ENCODE results near the gene CACHD1. TPM values are rescaled to one million over a fixed set of nuclear protein-coding genes. Genes with fewer than 3 reads are reported as not detected.

The CACHD1 gene
- total and polyA plus RNA-seq, 2 donors from 2014 or later, result 3.9 to 8.2 TPM

DNA sequence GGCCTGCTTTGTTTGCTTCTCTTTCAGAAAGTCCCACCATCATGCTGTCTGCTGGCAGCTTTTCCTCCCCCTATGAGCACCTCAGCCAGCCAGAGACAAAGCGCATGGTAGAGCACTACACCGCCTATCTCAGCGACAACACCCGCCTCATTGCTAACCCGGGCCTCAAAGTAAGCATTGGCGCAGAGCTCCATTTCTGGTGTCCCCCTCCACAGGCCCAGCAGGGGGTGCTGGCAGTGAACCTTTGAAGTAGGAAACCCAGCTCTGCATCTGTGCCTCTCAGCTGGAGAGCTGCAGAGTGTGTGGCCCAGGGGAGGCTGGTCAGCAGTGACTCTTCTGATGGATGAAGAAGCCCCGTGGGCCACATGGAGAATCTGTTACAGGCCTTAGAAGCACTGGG, 193.7 kb downstream of the CACHD1 start:
- peaks cover 3 to 8% (median 4%) of the 10 kb centered on the region in 3 donors for H3K36me3 ChIP-seq (ENCODE audit: control insufficient read depth in 2 of 3, insufficient read depth in 3 of 3, low read length in 3 of 3)

DNA sequence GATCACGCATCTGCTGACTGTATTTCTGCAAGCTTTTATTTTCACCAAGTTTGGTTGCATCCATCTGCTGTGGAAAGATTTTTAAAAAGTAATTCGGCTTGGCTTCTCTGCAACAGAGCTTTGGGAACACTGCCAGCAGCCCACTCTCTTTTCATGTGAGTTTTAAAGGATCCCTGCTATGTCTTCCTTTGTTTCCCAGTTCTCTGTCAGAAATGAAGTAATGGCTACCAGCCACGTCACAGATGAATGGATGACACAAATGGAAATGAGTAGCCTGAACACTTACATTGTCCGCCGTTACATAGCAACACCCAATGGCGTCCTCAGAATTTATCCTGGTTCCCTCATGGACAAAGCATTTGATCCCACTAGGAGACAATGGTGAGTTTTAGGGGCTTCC, 194.4 kb downstream of the CACHD1 start:
- H3K36me3 ChIP-seq (ENCODE audit: control insufficient read depth in 2 of 3, insufficient read depth in 3 of 3, low read length in 3 of 3), result peaks cover 3 to 6% (median 4%) of the 10 kb centered on the region in 3 donors
- no peak overlapping the region for H3K4me3 ChIP-seq (ENCODE audit: low read length in 3 of 3)
- H3K9ac ChIP-seq (ENCODE audit: low read length in 3 of 3), result no peak overlapping the region
- no peaks in the 10 kb centered on the region for H3K4me1 ChIP-seq (ENCODE audit: control insufficient read depth in 2 of 3, insufficient read depth in 2 of 3, low read depth in 1 of 3, low read length in 3 of 3)
- TF ChIP-seq, protein P1, sequence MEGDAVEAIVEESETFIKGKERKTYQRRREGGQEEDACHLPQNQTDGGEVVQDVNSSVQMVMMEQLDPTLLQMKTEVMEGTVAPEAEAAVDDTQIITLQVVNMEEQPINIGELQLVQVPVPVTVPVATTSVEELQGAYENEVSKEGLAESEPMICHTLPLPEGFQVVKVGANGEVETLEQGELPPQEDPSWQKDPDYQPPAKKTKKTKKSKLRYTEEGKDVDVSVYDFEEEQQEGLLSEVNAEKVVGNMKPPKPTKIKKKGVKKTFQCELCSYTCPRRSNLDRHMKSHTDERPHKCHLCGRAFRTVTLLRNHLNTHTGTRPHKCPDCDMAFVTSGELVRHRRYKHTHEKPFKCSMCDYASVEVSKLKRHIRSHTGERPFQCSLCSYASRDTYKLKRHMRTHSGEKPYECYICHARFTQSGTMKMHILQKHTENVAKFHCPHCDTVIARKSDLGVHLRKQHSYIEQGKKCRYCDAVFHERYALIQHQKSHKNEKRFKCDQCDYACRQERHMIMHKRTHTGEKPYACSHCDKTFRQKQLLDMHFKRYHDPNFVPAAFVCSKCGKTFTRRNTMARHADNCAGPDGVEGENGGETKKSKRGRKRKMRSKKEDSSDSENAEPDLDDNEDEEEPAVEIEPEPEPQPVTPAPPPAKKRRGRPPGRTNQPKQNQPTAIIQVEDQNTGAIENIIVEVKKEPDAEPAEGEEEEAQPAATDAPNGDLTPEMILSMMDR (IDR thresholded peaks at IDR 0.05; ENCODE audit: borderline replicate concordance, extremely low read depth, insufficient read depth), result no peak
- no peak for FAIRE-seq
- DNase-seq, result peak in 1 of 5 donors; percentile 20
- intact Hi-C loops (cut with DNase I), result no loop called here
- no peak overlapping the region for H3K27ac ChIP-seq (ENCODE audit: low read depth in 2 of 2, low read length in 2 of 2)
- no peaks in the 10 kb centered on the region for H3K27me3 ChIP-seq (ENCODE audit: control insufficient read depth, insufficient read depth, low read length)
- H3K9me3 ChIP-seq (ENCODE audit: control insufficient read depth in 2 of 3, insufficient read depth in 1 of 3, low read length in 3 of 3), result no peaks in the 10 kb centered on the region

More for the DNA sequence above, 193.7 kb downstream of the CACHD1 start:
- intact Hi-C loops (cut with DNase I), result no loop called here
- no peaks in the 10 kb centered on the region for H3K27me3 ChIP-seq (ENCODE audit: control insufficient read depth, insufficient read depth, low read length)
- TF ChIP-seq, protein P1 (IDR thresholded peaks at IDR 0.05; ENCODE audit: borderline replicate concordance, extremely low read depth, insufficient read depth), result no peak
- no peaks in the 10 kb centered on the region for H3K4me1 ChIP-seq (ENCODE audit: control insufficient read depth in 2 of 3, insufficient read depth in 2 of 3, low read depth in 1 of 3, low read length in 3 of 3)
- H3K27ac ChIP-seq (ENCODE audit: low read depth in 2 of 2, low read length in 2 of 2), result no peak overlapping the region
- no peak overlapping the region for H3K9ac ChIP-seq (ENCODE audit: low read length in 3 of 3)
- FAIRE-seq (no peak), DNase-seq (peak in 2 of 5 donors; percentile 15 to 25)
- H3K4me3 ChIP-seq (ENCODE audit: low read length in 3 of 3), result no peak overlapping the region
- no peaks in the 10 kb centered on the region for H3K9me3 ChIP-seq (ENCODE audit: control insufficient read depth in 2 of 3, insufficient read depth in 1 of 3, low read length in 3 of 3)

DNA sequence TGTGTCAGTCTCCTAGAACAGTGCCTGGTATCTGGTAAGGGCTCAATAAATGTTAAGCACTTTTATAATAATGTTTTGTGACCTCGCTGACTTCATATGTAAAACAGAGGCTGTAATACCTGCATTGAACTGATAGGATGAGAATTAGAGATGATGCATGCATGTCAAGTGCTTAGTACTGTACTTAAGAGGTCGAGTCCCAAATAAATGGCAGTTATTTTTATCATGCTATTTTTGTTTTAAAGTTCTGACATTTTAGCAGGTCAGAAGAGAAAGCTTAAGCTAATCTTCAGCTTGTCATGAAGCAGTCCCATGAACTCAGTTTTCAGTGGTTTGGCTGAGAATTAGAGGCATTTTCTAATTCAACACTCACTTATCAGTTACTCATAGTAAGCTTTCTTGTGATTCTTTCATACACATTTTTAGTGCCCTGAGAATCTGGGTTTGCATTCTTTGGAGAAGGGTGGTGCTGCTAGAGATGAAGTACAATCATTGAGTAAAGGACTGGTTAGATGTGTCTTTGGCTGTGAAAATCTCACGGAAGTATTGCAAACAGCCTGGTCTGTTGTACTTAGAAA, 199.3 kb downstream of the CACHD1 start:
- FAIRE-seq (no peak), DNase-seq (no peak)
- Histone ChIP-seq H3K4me1 (ENCODE audit: control insufficient read depth in 2 of 3, insufficient read depth in 2 of 3, low read depth in 1 of 3, low read length in 3 of 3) (no peaks in the 10 kb centered on the region), H3K4me3 (ENCODE audit: low read length in 3 of 3) (no peak overlapping the region), H3K27ac (ENCODE audit: low read depth in 2 of 2, low read length in 2 of 2) (no peak overlapping the region), H3K9ac (ENCODE audit: low read length in 3 of 3) (no peak overlapping the region), H3K36me3 (ENCODE audit: control insufficient read depth in 2 of 3, insufficient read depth in 3 of 3, low read length in 3 of 3) (peaks cover 4 to 11% (median 7%) of the 10 kb centered on the region in 3 donors), H3K9me3 (ENCODE audit: control insufficient read depth in 2 of 3, insufficient read depth in 1 of 3, low read length in 3 of 3) (no peaks in the 10 kb centered on the region), H3K27me3 (ENCODE audit: control insufficient read depth, insufficient read depth, low read length) (no peaks in the 10 kb centered on the region)
- intact Hi-C loops (cut with DNase I), result no loop called here
- TF ChIP-seq, protein P1 (IDR thresholded peaks at IDR 0.05; ENCODE audit: borderline replicate concordance, extremely low read depth, insufficient read depth), result no peak
